IMR-90 (cell line): ENCODE results near the gene CD207. TPM values are rescaled to one million over a fixed set of nuclear protein-coding genes. Genes with fewer than 3 reads are reported as not detected.

Experiments used
- ATAC-seq: fragments of 200-7000 bp; cut with Tn5 transposase; 2 replicates; pipeline ENCODE4 v1.9.1; 2020; ENCODE audit warnings: low read depth, mild to moderate bottlenecking, moderate library complexity
- BruUV-seq: library from RNA; stranded (reverse); fragments of 400-500 nt; replicated peaks from 2 replicates; lab custom pipeline; 2021; lab: Mats Ljungman, UMichigan
- CTCF ChIA-PET: fragments of 300-600 bp; formaldehyde crosslinking; extraction: SDS; loops from one replicate; lab custom pipeline; 2021; ENCODE audit warnings: antibody characterized with exemption; lab: Yijun Ruan, JAX
- POLR2A ChIA-PET: fragments of 300-600 bp; sonication (Branson Sonifier 250); formaldehyde crosslinking; loops from one replicate; lab custom pipeline; 2022; ENCODE audit warnings: antibody characterized with exemption; ENCODE audit not compliant: unreplicated experiment; lab: Charles Lee
- DNase-seq: peaks from one replicate; pipeline ENCODE4 v3.0.0; 2013
- H2AFZ ChIP-seq: replicated peaks from 2 replicates; pipeline ENCODE3; 2013; ENCODE audit warnings: low read length, mild to moderate bottlenecking; ENCODE audit not compliant: poor library complexity
- H2AK5ac ChIP-seq: 2 replicates; pipeline ENCODE4 v1.6.1; 2013; ENCODE audit warnings: low read depth, low read length, inconsistent platforms
- H2AK9ac ChIP-seq: replicated peaks from 2 replicates; pipeline ENCODE3; 2013; ENCODE audit warnings: mild to moderate bottlenecking, low read depth, low read length, moderate library complexity; ENCODE audit not compliant: poor library complexity
- H2BK120ac ChIP-seq: 2 replicates; pipeline ENCODE4 v1.6.1; 2013; ENCODE audit warnings: low read depth, low read length, inconsistent platforms
- H2BK15ac ChIP-seq: 3 replicates; pipeline ENCODE4 v1.6.1; 2013; ENCODE audit warnings: low read depth, low read length, inconsistent platforms
- H2BK20ac ChIP-seq: 2 replicates; pipeline ENCODE4 v1.6.1; 2013; ENCODE audit warnings: low read depth, mild to moderate bottlenecking, inconsistent platforms, low read length, moderate library complexity
- H2BK5ac ChIP-seq: 2 replicates; pipeline ENCODE4 v1.6.1; 2013; ENCODE audit warnings: mild to moderate bottlenecking, low read depth, low read length, inconsistent platforms; ENCODE audit not compliant: poor library complexity, severe bottlenecking
- H3K14ac ChIP-seq: replicated peaks from 2 replicates; pipeline ENCODE4 v1.6.1; 2013; ENCODE audit warnings: low read depth, low read length, inconsistent platforms
- H3K18ac ChIP-seq: 2 replicates; pipeline ENCODE4 v1.6.1; 2013; ENCODE audit warnings: low read depth, low read length, control low read depth
- H3K23ac ChIP-seq: 2 replicates; pipeline ENCODE4 v1.6.1; 2013; ENCODE audit warnings: low read depth, low read length, inconsistent platforms
- H3K27ac ChIP-seq: 2 replicates; pipeline ENCODE4 v1.5.1; 2013; ENCODE audit warnings: mild to moderate bottlenecking, control low read depth, low read length; ENCODE audit not compliant: insufficient read depth
- H3K27me3 ChIP-seq: 2 replicates; pipeline ENCODE4 v1.6.1; 2013; ENCODE audit warnings: low read length; ENCODE audit not compliant: control insufficient read depth, insufficient read depth
- H3K36me3 ChIP-seq: 2 replicates; pipeline ENCODE4 v1.6.1; 2013; ENCODE audit warnings: low read length, mixed read lengths; ENCODE audit not compliant: control insufficient read depth, insufficient read depth
- H3K4ac ChIP-seq: 2 replicates; pipeline ENCODE4 v1.6.1; 2013; ENCODE audit warnings: low read depth, low read length, inconsistent platforms
- H3K4me1 ChIP-seq: 2 replicates; pipeline ENCODE4 v1.6.1; 2013; ENCODE audit warnings: low read length, mixed read lengths; ENCODE audit not compliant: control insufficient read depth, insufficient read depth
- H3K4me2 ChIP-seq: 2 replicates; pipeline ENCODE4 v1.6.1; 2013; ENCODE audit warnings: low read depth, mild to moderate bottlenecking, control low read depth, low read length, moderate library complexity
- H3K4me3 ChIP-seq: 2 replicates; pipeline ENCODE4 v1.5.1; 2013; ENCODE audit warnings: low read depth, mild to moderate bottlenecking, control low read depth, low read length, moderate library complexity; ENCODE audit not compliant: insufficient read depth
- H3K56ac ChIP-seq: 2 replicates; pipeline ENCODE4 v1.6.1; 2013; ENCODE audit warnings: low read length, inconsistent platforms; ENCODE audit not compliant: insufficient read depth; ENCODE audit errors: extremely low read depth
- H3K79me1 ChIP-seq, 2 experiments: 2 replicates each; pipeline ENCODE4 v1.6.1; 2013; ENCODE audit warnings: low read length in 2 of 2, inconsistent platforms in 1 of 2, low read depth in 1 of 2
- H3K9ac ChIP-seq: 2 replicates; pipeline ENCODE4 v1.6.1; 2013; ENCODE audit warnings: low read depth, low read length, control low read depth
- H3K9me1 ChIP-seq: 2 replicates; pipeline ENCODE4 v1.6.1; 2013; ENCODE audit warnings: low read length, inconsistent platforms; ENCODE audit not compliant: insufficient read depth
- H3K9me3 ChIP-seq: 2 replicates; pipeline ENCODE4 v1.6.1; 2013; ENCODE audit warnings: low read length; ENCODE audit not compliant: control insufficient read depth, insufficient read depth
- H4K20me1 ChIP-seq: 2 replicates; pipeline ENCODE4 v1.6.1; 2013; ENCODE audit warnings: low read length, inconsistent platforms; ENCODE audit not compliant: insufficient read depth
- H4K5ac ChIP-seq: 2 replicates; pipeline ENCODE4 v1.6.1; 2013; ENCODE audit warnings: mild to moderate bottlenecking, low read depth, low read length, control low read depth
- H4K8ac ChIP-seq, 2 experiments: 2 replicates each; pipeline ENCODE4 v1.6.1; 2013; ENCODE audit warnings: low read depth in 2 of 2, low read length in 2 of 2, control low read depth in 1 of 2, inconsistent platforms in 1 of 2
- H4K91ac ChIP-seq: 2 replicates; pipeline ENCODE4 v1.6.1; 2013; ENCODE audit warnings: low read depth, low read length, inconsistent platforms; ENCODE audit not compliant: insufficient read depth
- MAFK ChIP-seq: IDR thresholded peaks from 2 replicates; pipeline ENCODE4 v1.6.1; 2012; ENCODE audit warnings: low read depth, low read length, improper control_type of control experiment
- RCOR1 ChIP-seq: IDR thresholded peaks from 2 replicates; pipeline ENCODE4 v1.6.1; 2012; ENCODE audit warnings: mild to moderate bottlenecking, low read length, improper control_type of control experiment; ENCODE audit not compliant: insufficient replicate concordance
- WGBS, 2 experiments: methylation state at CpG; one replicate each; pipeline versions ENCODE4 v1.1.5 to v1.1.7; 2013; ENCODE audit warnings: missing lambda C conversion rate in 2 of 2; ENCODE audit not compliant: insufficient read length in 1 of 2; ENCODE audit errors: extremely low coverage in 2 of 2; 5-methylcytosine and 5-hydroxymethylcytosine counted together
- dilution Hi-C: fragments of 300-500 bp; cut with HindIII; formaldehyde crosslinking; loops from one replicate; pipeline ENCODE4 v1.14.3; 2018; ENCODE audit warnings: low sequenced_read_pairs; ENCODE audit not compliant: unreplicated experiment
- in situ Hi-C: fragments of 300-500 bp; cut with MboI; formaldehyde crosslinking; loops from 3 replicates; pipeline ENCODE4 v1.14.3; 2019; ENCODE audit warnings: low sequenced_read_pairs, inconsistent platforms, mixed read lengths
- intact Hi-C: fragments of 100-400 bp; cut with micrococcal nuclease; formaldehyde crosslinking; loops from 2 replicates; pipeline ENCODE4 v1.10.0; 2022
- polyA plus RNA-seq, 3 experiments: library from polyadenylated mRNA; depleted of rRNA; stranded (reverse); fragments of >200 nt; gene quantifications; 2 replicates each; pipeline ENCODE4 v1.2.3, GENCODE V29; 2012; ENCODE audit warnings: low replicate concordance in 1 of 3
- total RNA-seq: library from RNA; depleted of rRNA; stranded (reverse); fragments of >200 nt; gene quantifications from 2 replicates; pipeline ENCODE4 v1.2.3, GENCODE V29; 2012

The CD207 gene
- total and polyA plus RNA-seq, 2 of the 4 experiments (the other 2 are of a cell fraction) = not detected

DNA sequence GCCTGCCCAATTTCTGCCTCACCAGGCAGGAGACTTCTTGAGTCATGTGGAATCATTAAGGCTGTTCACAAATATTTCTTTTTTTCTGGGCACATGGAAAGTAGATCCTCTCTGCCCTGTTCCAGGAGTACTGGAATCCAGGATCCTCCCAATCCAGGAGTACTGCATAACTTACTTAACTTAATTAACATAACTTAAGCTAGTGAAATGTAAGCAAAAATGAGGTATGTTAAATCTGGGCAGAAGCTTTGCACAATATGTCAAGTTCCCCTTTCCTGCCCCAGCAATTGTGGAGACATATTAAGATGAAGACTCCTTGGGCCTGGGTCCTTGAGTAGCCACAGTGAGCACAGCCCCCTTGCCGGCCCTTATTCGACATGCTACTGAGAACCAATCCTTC lies 3.2 kb downstream of the CD207 start:
- Histone ChIP-seq H2BK15ac (no peak overlapping the region), H3K9ac (no peak overlapping the region), H3K27me3 (peaks cover 12% of the 10 kb centered on the region), H2AK5ac (no peak overlapping the region), H3K9me1 (no peaks in the 10 kb centered on the region), H3K18ac (no peak overlapping the region), H2AK9ac (no peak overlapping the region), H2BK20ac (no peak overlapping the region), H3K14ac (no peak overlapping the region), H2BK120ac (no peak overlapping the region), H3K9me3 (no peaks in the 10 kb centered on the region), H3K79me1 (no peaks in the 10 kb centered on the region), H3K4me2 (no peak overlapping the region), H3K4me1 (no peaks in the 10 kb centered on the region), H3K23ac (no peak overlapping the region), H4K91ac (no peak overlapping the region), H3K4me3 (no peak overlapping the region), H3K56ac (no peak overlapping the region), H2BK5ac (no peak overlapping the region), H3K27ac (no peak overlapping the region), H2AFZ (no peak overlapping the region), H4K20me1 (no peaks in the 10 kb centered on the region), H3K36me3 (no peaks in the 10 kb centered on the region), H4K8ac (no peak overlapping the region), H4K5ac (no peak overlapping the region), H3K4ac (no peak overlapping the region)
- ChIA-PET POLR2A (no interaction called here), CTCF (no interaction called here)
- DNase-seq (no peak), ATAC-seq (no peak)
- BruUV-seq = no TSS peak
- no peak for TF ChIP-seq MAFK
- TF ChIP-seq RCOR1 = no peak
- intact Hi-C loops = no loop called here
- in situ Hi-C loops = no loop called here
- dilution Hi-C loops = no loop called here
- no CpG with 5 or more reads among the region's 2 CpGs for WGBS, 2 experiments
